Measurements from ENCODE around the gene LRRK1.

LRRK1 gene

GRCh38 chr15:100893261-100893963, 25.7 kb upstream of the LRRK1 start:
- Histone ChIP-seq H3K36me3 (no peaks in the 10 kb centered on the region), H3K4me3 (ENCODE audit: low read depth, low read length) (no peak overlapping the region), H3K27me3 (ENCODE audit: insufficient read depth, low read depth, severe bottlenecking) (no peaks in the 10 kb centered on the region), H3K9me3 (ENCODE audit: severe bottlenecking) (no peaks in the 10 kb centered on the region), H3K27ac (no peak overlapping the region)
- DNase-seq: no peak
- TF ChIP-seq CTCF (IDR thresholded peaks at IDR 0.05; ENCODE audit: low read depth, low read length): no peak

GRCh38 chr15:100893964-100894295, 25.2 kb upstream of the LRRK1 start:
- H3K9me3 ChIP-seq (ENCODE audit: severe bottlenecking): no peaks in the 10 kb centered on the region
- DNase-seq: no peak
- H3K4me3 ChIP-seq (ENCODE audit: low read depth, low read length): no peak overlapping the region
- H3K27me3 ChIP-seq (ENCODE audit: insufficient read depth, low read depth, severe bottlenecking): no peaks in the 10 kb centered on the region
- no peaks in the 10 kb centered on the region for H3K36me3 ChIP-seq
- H3K27ac ChIP-seq: no peak overlapping the region
- TF ChIP-seq CTCF (IDR thresholded peaks at IDR 0.05; ENCODE audit: low read depth, low read length): no peak

GRCh38 chr15:100895721-100896120, 23.4 kb upstream of the LRRK1 start:
- no peak overlapping the region for H3K27ac ChIP-seq
- DNase-seq: no peak
- H3K9me3 ChIP-seq (ENCODE audit: severe bottlenecking): no peaks in the 10 kb centered on the region
- no peak for TF ChIP-seq CTCF (IDR thresholded peaks at IDR 0.05; ENCODE audit: low read depth, low read length)
- no peaks in the 10 kb centered on the region for H3K27me3 ChIP-seq (ENCODE audit: insufficient read depth, low read depth, severe bottlenecking)
- H3K4me3 ChIP-seq (ENCODE audit: low read depth, low read length): no peak overlapping the region
- H3K36me3 ChIP-seq: no peaks in the 10 kb centered on the region

GRCh38 chr15:100897221-100898151, 21.7 kb upstream of the LRRK1 start:
- Histone ChIP-seq H3K27me3 (ENCODE audit: insufficient read depth, low read depth, severe bottlenecking) (no peaks in the 10 kb centered on the region), H3K27ac (no peak overlapping the region), H3K36me3 (no peaks in the 10 kb centered on the region), H3K9me3 (ENCODE audit: severe bottlenecking) (no peaks in the 10 kb centered on the region), H3K4me3 (ENCODE audit: low read depth, low read length) (no peak overlapping the region)
- no peak for DNase-seq
- TF ChIP-seq CTCF (IDR thresholded peaks at IDR 0.05; ENCODE audit: low read depth, low read length): no peak

- Histone ChIP-seq H3K36me3 (no peaks in the 10 kb centered on the region), H3K27me3 (ENCODE audit: insufficient read depth, low read depth, severe bottlenecking) (no peaks in the 10 kb centered on the region), H3K9me3 (ENCODE audit: severe bottlenecking) (no peaks in the 10 kb centered on the region), H3K27ac (no peak overlapping the region), H3K4me3 (ENCODE audit: low read depth, low read length) (no peak overlapping the region)
- no peak for TF ChIP-seq CTCF (IDR thresholded peaks at IDR 0.05; ENCODE audit: low read depth, low read length)
- no peak for DNase-seq
Observed at GRCh38 chr15:100898152-100898490, 21.0 kb upstream of the LRRK1 start.
